Stimulated activated CD4-positive, alpha-beta T cell treated with anti-CD3 and anti-CD28 coated beads, TNF-alpha, amount 100 ng/mL, for 24 hours (primary cell): Measurements from ENCODE around the gene BSND.

ENCODE experiments used
- DNase-seq, 3 experiments: peaks; one replicate each; pipeline ENCODE4 v3.0.0-alpha.2; 2020; ENCODE audit warnings: low read depth in 3 of 3

Gene BSND

GRCh38 chr1:54991939-54992338 is 6.8 kb upstream of the BSND start:
- DNase-seq = no peak

- no peak for DNase-seq
Observed at GRCh38 chr1:54993140-54993539, 5.6 kb upstream of the BSND start.

GRCh38 chr1:54994355-54994990 is 4.3 kb upstream of the BSND start:
- DNase-seq = no peak

- no peak for DNase-seq
Observed at GRCh38 chr1:54995013-54995760, 3.5 kb upstream of the BSND start.

- peak in 1 of 3 experiments; percentile 21 for DNase-seq
Observed at GRCh38 chr1:54995835-54996234, 2.9 kb upstream of the BSND start.

- peak; percentile 56 to 79 (median 57) for DNase-seq
Observed at GRCh38 chr1:54996359-54996868, 2.3 kb upstream of the BSND start.

GRCh38 chr1:54996869-54997710 is 1.6 kb upstream of the BSND start:
- DNase-seq = peak in 1 of 3 experiments; percentile 1

- no peak for DNase-seq
Observed at GRCh38 chr1:54997711-54997986, 1.1 kb upstream of the BSND start.

GRCh38 chr1:54998100-54998499 is 633 bp upstream of the BSND start:
- no peak for DNase-seq

- DNase-seq = no peak
Observed at GRCh38 chr1:55000110-55001085, 1.7 kb downstream of the BSND start.

- DNase-seq = no peak
Observed at GRCh38 chr1:55001311-55001710, 2.6 kb downstream of the BSND start.

- DNase-seq = no peak
Observed at GRCh38 chr1:55002686-55003085, 4.0 kb downstream of the BSND start.

- no peak for DNase-seq
Observed at GRCh38 chr1:55005351-55006140, 6.8 kb downstream of the BSND start.

- no peak for DNase-seq
Observed at GRCh38 chr1:55006931-55007330, 8.2 kb downstream of the BSND start.

- DNase-seq = no peak
Observed at GRCh38 chr1:55007625-55008024, 8.9 kb downstream of the BSND start.

GRCh38 chr1:55010194-55010886 is 11.6 kb downstream of the BSND start:
- no peak for DNase-seq

GRCh38 chr1:55010887-55011217 is 12.1 kb downstream of the BSND start:
- no peak for DNase-seq

GRCh38 chr1:55012661-55013060 is 13.9 kb downstream of the BSND start:
- no peak for DNase-seq

- no peak for DNase-seq
Observed at GRCh38 chr1:55015123-55015522, 16.4 kb downstream of the BSND start.
